B cell (primary cell): ENCODE data around the gene ZMYND10. TPM values are rescaled to one million over a fixed set of nuclear protein-coding genes. Genes with fewer than 3 reads are reported as not detected.
"Not testable (repeated sequence)": the region's sequence is repeated elsewhere in the genome, so short reads cannot be mapped to it uniquely, and the experiment has no call there.

ENCODE experiments used
- ATAC-seq: fragments of 200-7000 bp; cut with Tn5 transposase; one replicate; pipeline ENCODE4 v1.10.0; 2021; ENCODE audit warnings: low read depth, mild to moderate bottlenecking, moderate number of reproducible peaks, moderate library complexity
- CTCF ChIA-PET: fragments of 350-600 bp; sonication (Branson Sonifier 250); formaldehyde crosslinking; loops from one replicate; lab custom pipeline; 2021; ENCODE audit warnings: antibody characterized with exemption, inconsistent platforms; lab: Charles Lee
- POLR2A ChIA-PET: fragments of 350-600 bp; sonication (Branson Sonifier 250); formaldehyde crosslinking; loops from one replicate; lab custom pipeline; 2021; ENCODE audit warnings: antibody characterized with exemption; lab: Charles Lee
- DNase-seq: peaks from one replicate; pipeline ENCODE4 v3.0.0; 2013
- H2AFZ ChIP-seq: 2 replicates; pipeline ENCODE4 v1.6.1; 2012; ENCODE audit warnings: mild to moderate bottlenecking, low read depth, low read length; ENCODE audit not compliant: insufficient read depth, poor library complexity, severe bottlenecking
- H3K27ac ChIP-seq, 2 donors: 1 replicate in 1 of 2; 2 replicates in 1 of 2; pipeline ENCODE4 v1.5.1; 2012 to 2013; ENCODE audit warnings: low read length in 2 of 2, mild to moderate bottlenecking in 2 of 2, moderate library complexity in 1 of 2
- H3K27me3 ChIP-seq, 4 experiments: fragments of 200-600 bp in 1 of 4; sonication (generic) in 1 of 4; replicated peaks in 1 of 4; 1 replicate in 2 of 4; 2 replicates in 2 of 4; pipeline versions ENCODE4 v1.6.1 to v1.7.0; 2013 to 2016; ENCODE audit warnings: low read length in 3 of 4, mild to moderate bottlenecking in 2 of 4, mixed read lengths in 1 of 4, moderate library complexity in 1 of 4; ENCODE audit not compliant: insufficient read depth in 4 of 4, control insufficient read depth in 3 of 4; ENCODE audit errors: control extremely low read depth in 1 of 4
- H3K36me3 ChIP-seq, 2 experiments: replicated peaks in 1 of 2; 1 replicate in 1 of 2; 2 replicates in 1 of 2; pipeline versions ENCODE4 v1.6.1 to v1.7.1; 2013; ENCODE audit warnings: low read length in 1 of 2; ENCODE audit not compliant: insufficient read depth in 2 of 2, control insufficient read depth in 1 of 2; ENCODE audit errors: control extremely low read depth in 1 of 2, extremely low read depth in 1 of 2
- H3K4me1 ChIP-seq, 2 donors: fragments of 200-600 bp in 1 of 2; sonication (generic) in 1 of 2; 1 replicate in 1 of 2; 2 replicates in 1 of 2; pipeline versions ENCODE4 v1.5.1 to v1.6.1; 2013 to 2017; ENCODE audit warnings: low read length in 2 of 2; ENCODE audit not compliant: control insufficient read depth in 2 of 2, insufficient read depth in 2 of 2
- H3K4me2 ChIP-seq: replicated peaks from 2 replicates; pipeline ENCODE3; 2012; ENCODE audit warnings: mild to moderate bottlenecking, low read depth, low read length; ENCODE audit not compliant: poor library complexity, severe bottlenecking
- H3K4me3 ChIP-seq, 5 experiments: fragments of 200-600 bp in 1 of 5; sonication (generic) in 1 of 5; 1 replicate in 3 of 5; 2 replicates in 2 of 5; pipeline versions ENCODE4 v1.5.1 to v1.7.0; 2011 to 2016; ENCODE audit warnings: low read length in 4 of 5, mild to moderate bottlenecking in 4 of 5, low read depth in 2 of 5, control low read depth in 1 of 5, moderate library complexity in 1 of 5; ENCODE audit not compliant: insufficient read depth in 1 of 5; ENCODE audit errors: control extremely low read depth in 1 of 5, extremely low read depth in 1 of 5
- H3K79me2 ChIP-seq: fragments of 200-600 bp; sonication (generic); one replicate; pipeline ENCODE4 v1.6.0; 2016; ENCODE audit warnings: low read length; ENCODE audit not compliant: control insufficient read depth, insufficient read depth
- H3K9ac ChIP-seq: fragments of 200-600 bp; sonication (generic); 2 replicates; pipeline ENCODE4 v1.6.1; 2017; ENCODE audit warnings: mild to moderate bottlenecking, low read length, moderate library complexity
- H3K9me3 ChIP-seq, 3 donors: one replicate each; pipeline versions ENCODE4 v1.6.1 to v1.7.1; 2013; ENCODE audit warnings: low read length in 2 of 3; ENCODE audit not compliant: control insufficient read depth in 2 of 3, insufficient read depth in 1 of 3; ENCODE audit errors: control extremely low read depth in 1 of 3
- H4K20me1 ChIP-seq: 2 replicates; pipeline ENCODE4 v1.6.0; 2012; ENCODE audit warnings: mild to moderate bottlenecking, low read length; ENCODE audit not compliant: insufficient read depth, control insufficient read depth, poor library complexity, severe bottlenecking
- H3K27ac Mint-ChIP-seq: one replicate; pipeline ENCODE4 v1.8.0; 2021; ENCODE audit warnings: mixed read lengths
- H3K27me3 Mint-ChIP-seq: one replicate; pipeline ENCODE4 v1.8.0; 2021; ENCODE audit warnings: mixed read lengths
- H3K4me1 Mint-ChIP-seq: one replicate; pipeline ENCODE4 v1.8.0; 2021; ENCODE audit warnings: mixed read lengths
- H3K4me3 Mint-ChIP-seq: one replicate; pipeline ENCODE4 v1.8.0; 2021; ENCODE audit warnings: mixed read lengths
- H3K9me3 Mint-ChIP-seq: one replicate; pipeline ENCODE4 v1.8.0; 2022; ENCODE audit warnings: mixed read lengths; ENCODE audit not compliant: insufficient read depth
- EZH2 ChIP-seq: IDR thresholded peaks from 2 replicates; pipeline ENCODE4 v1.6.1; 2012; ENCODE audit warnings: borderline replicate concordance, low read depth, mild to moderate bottlenecking, moderate library complexity, low read length; ENCODE audit not compliant: insufficient read depth, poor library complexity, severe bottlenecking
- WGBS: methylation state at CpG from one replicate; pipeline ENCODE4 v1.1.5; 2013; ENCODE audit warnings: missing lambda C conversion rate; ENCODE audit not compliant: insufficient coverage; 5-methylcytosine and 5-hydroxymethylcytosine counted together
- intact Hi-C: fragments of 100-400 bp; cut with micrococcal nuclease; formaldehyde crosslinking; loops from one replicate; pipeline ENCODE4 v1.10.0; 2022
- polyA plus RNA-seq: library from polyadenylated mRNA; depleted of rRNA; stranded (reverse); fragments of >200 nt; gene quantifications from 2 replicates; pipeline ENCODE4 v1.2.3, GENCODE V29; 2012
- total RNA-seq, 2 donors: library from RNA; stranded (reverse); fragments of 120-200 nt in 1 of 2; gene quantifications; 1 replicate in 1 of 2; 2 replicates in 1 of 2; pipeline versions ENCODE4 v1.2.3 to v1.2.4, GENCODE V29; 2013 to 2022
- TF ChIP-seq, protein P1 (sequence below): fragments of 200-600 bp; IDR thresholded peaks from one replicate; pipeline ENCODE4 v1.8.0; 2022; ENCODE audit warnings: antibody characterized with exemption, mild to moderate bottlenecking

Gene ZMYND10
- total and polyA plus RNA-seq, 2 donors (not counting 1 experiment from before 2014, with no cell fraction given): 1.8 to 2.4 TPM

DNA sequence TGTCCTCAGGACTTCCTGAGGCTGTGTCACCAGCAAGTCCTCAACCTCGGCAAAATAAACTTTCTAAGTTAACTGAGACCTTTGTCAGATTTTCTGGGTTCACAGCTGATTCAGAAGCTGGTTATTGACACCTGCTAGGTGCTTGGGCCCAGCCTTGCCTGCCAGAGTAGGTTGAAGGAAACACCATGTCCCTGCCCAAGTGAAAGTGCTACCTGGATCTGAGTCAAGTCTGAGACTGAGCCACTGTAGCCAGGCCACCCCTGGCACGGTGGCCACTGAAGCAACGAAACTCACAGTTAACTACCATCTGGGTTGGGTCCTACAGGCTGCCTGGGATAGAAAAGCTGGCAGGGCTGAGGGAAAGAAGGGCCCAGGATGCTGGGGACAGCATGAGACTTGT, 31.2 kb downstream of the ZMYND10 start:
- POLR2A ChIA-PET: interaction anchor here (0.6 kb wide), 1 partner anchor 16 kb away, joined by 3 read pairs; no protein-coding TSS in a partner anchor
- Mint-ChIP-seq H3K9me3 (no peaks in the 10 kb centered on the region), H3K27ac (no peak overlapping the region), H3K4me3 (no peak overlapping the region), H3K27me3 (no peaks in the 10 kb centered on the region), H3K4me1 (peaks cover 23% of the 10 kb centered on the region)
- no peak overlapping the region for H3K9ac ChIP-seq
- DNase-seq: no peak
- H3K79me2 ChIP-seq: no peaks in the 10 kb centered on the region
- H3K27me3 ChIP-seq: no peaks in the 10 kb centered on the region
- peaks cover 0 to 3% (median 0%) of the 10 kb centered on the region in 3 donors for H3K9me3 ChIP-seq
- CTCF ChIA-PET: interaction anchor here (1.3 to 2.5 kb wide), 3 partner anchors 10 to 775 kb away, joined by 4 to 11 read pairs (median 5); no protein-coding TSS in a partner anchor
- H3K4me2 ChIP-seq: no peak overlapping the region
- no peaks in the 10 kb centered on the region for H4K20me1 ChIP-seq
- H3K4me3 ChIP-seq: no peak overlapping the region
- no peak for ATAC-seq
- peaks cover 0 to 3% of the 10 kb centered on the region in 2 experiments for H3K36me3 ChIP-seq
- no peak overlapping the region for H2AFZ ChIP-seq
- intact Hi-C loops: no loop called here
- H3K4me1 ChIP-seq: peaks cover 12 to 32% of the 10 kb centered on the region in 2 donors
- no peak for TF ChIP-seq EZH2
- TF ChIP-seq, protein P1, sequence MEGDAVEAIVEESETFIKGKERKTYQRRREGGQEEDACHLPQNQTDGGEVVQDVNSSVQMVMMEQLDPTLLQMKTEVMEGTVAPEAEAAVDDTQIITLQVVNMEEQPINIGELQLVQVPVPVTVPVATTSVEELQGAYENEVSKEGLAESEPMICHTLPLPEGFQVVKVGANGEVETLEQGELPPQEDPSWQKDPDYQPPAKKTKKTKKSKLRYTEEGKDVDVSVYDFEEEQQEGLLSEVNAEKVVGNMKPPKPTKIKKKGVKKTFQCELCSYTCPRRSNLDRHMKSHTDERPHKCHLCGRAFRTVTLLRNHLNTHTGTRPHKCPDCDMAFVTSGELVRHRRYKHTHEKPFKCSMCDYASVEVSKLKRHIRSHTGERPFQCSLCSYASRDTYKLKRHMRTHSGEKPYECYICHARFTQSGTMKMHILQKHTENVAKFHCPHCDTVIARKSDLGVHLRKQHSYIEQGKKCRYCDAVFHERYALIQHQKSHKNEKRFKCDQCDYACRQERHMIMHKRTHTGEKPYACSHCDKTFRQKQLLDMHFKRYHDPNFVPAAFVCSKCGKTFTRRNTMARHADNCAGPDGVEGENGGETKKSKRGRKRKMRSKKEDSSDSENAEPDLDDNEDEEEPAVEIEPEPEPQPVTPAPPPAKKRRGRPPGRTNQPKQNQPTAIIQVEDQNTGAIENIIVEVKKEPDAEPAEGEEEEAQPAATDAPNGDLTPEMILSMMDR: no peak
- no peak overlapping the region for H3K27ac ChIP-seq
- 90% methylated on average over 2 of the region's 3 CpGs for WGBS

DNA sequence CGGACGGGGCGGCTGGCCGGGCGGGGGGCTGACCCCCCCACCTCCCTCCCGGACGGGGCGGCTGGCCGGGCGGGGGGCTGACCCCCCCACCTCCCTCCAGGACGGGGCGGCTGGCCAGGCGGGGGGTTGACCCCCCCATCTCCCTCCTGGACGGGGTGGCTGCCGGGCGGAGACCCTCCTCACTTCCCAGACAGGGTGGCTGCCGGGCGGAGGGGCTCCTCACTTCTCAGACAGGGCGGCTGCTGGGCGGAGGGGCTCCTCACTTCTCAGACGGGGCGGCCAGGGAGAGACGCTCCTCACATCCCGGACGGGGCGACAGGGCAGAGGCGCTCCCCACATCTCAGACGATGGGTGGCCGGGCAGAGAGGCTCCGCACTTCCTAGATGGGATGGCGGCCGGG, 33.5 kb downstream of the ZMYND10 start:
- CTCF ChIA-PET, POLR2A ChIA-PET, DNase-seq, intact Hi-C loops, ATAC-seq, H3K4me2 ChIP-seq, H2AFZ ChIP-seq, H3K27me3 ChIP-seq, H3K4me1 ChIP-seq, H3K9ac ChIP-seq, H3K79me2 ChIP-seq, H3K9me3 Mint-ChIP-seq, H3K4me3 Mint-ChIP-seq, H4K20me1 ChIP-seq, H3K4me3 ChIP-seq, H3K27ac Mint-ChIP-seq, H3K36me3 ChIP-seq, H3K27ac ChIP-seq, H3K27me3 Mint-ChIP-seq: not testable (repeated sequence)
- H3K9me3 ChIP-seq: peaks cover 0 to 23% (median 0%) of the 10 kb centered on the region in 3 donors
- H3K4me1 Mint-ChIP-seq: peaks cover 11% of the 10 kb centered on the region
- 85% methylated on average over 3 of the region's 32 CpGs for WGBS
